ENCODE measurements around the gene IQSEC1. TPM values are rescaled to one million over a fixed set of nuclear protein-coding genes. Genes with fewer than 3 reads are reported as not detected.

Gene IQSEC1
- polyA plus RNA-seq, 1 experiment: 4.8 TPM

DNA sequence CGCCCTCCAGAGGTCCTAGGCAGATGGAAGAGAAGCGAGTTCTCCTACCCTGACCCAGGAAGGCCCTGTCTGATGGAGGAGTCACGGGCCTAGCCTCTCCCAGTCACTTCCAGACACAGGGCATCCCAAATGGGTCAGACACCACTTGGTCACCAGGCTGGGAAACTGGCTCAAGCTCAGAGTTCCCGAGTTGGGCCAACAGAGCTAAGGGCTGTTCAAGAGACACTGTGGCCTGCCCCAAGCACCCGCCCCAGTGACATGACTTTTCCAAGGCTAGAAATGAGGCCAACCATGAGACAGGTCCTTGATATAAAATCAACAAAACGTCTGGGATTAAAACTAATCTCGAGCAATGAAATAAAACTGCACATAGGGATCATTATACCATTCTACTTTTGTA, 113.8 kb downstream of the IQSEC1 start:
- POLR2A ChIA-PET: no interaction called here
- no peak for DNase-seq (ENCODE audit: low read depth)
- CTCF ChIA-PET: no interaction called here

GRCh38 chr3:12957824-12958792, 115.1 kb downstream of the IQSEC1 start:
- CTCF ChIA-PET: interaction anchor here (1.5 to 2.2 kb wide), 3 partner anchors 9 to 117 kb away, joined by 5 to 6 read pairs (median 6); partner anchors contain the start of gene RPL32
- H3K36me3 ChIP-seq (ENCODE audit: control insufficient read depth, insufficient read depth, low read length): peaks cover 3% of the 10 kb centered on the region
- TF ChIP-seq, protein P1, sequence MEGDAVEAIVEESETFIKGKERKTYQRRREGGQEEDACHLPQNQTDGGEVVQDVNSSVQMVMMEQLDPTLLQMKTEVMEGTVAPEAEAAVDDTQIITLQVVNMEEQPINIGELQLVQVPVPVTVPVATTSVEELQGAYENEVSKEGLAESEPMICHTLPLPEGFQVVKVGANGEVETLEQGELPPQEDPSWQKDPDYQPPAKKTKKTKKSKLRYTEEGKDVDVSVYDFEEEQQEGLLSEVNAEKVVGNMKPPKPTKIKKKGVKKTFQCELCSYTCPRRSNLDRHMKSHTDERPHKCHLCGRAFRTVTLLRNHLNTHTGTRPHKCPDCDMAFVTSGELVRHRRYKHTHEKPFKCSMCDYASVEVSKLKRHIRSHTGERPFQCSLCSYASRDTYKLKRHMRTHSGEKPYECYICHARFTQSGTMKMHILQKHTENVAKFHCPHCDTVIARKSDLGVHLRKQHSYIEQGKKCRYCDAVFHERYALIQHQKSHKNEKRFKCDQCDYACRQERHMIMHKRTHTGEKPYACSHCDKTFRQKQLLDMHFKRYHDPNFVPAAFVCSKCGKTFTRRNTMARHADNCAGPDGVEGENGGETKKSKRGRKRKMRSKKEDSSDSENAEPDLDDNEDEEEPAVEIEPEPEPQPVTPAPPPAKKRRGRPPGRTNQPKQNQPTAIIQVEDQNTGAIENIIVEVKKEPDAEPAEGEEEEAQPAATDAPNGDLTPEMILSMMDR (IDR thresholded peaks at IDR 0.05; ENCODE audit: insufficient read depth, low read depth, low read length): no peak
- H3K4me3 ChIP-seq (ENCODE audit: low read depth, low read length): no peak overlapping the region
- POLR2A ChIA-PET: interaction anchor here (0.6 kb wide), 1 partner anchor 494 kb away, joined by 4 read pairs; no protein-coding TSS in a partner anchor
- no peaks in the 10 kb centered on the region for H3K27me3 ChIP-seq (ENCODE audit: control insufficient read depth, insufficient read depth, low read length)
- no peak for DNase-seq (ENCODE audit: low read depth)

More for the DNA sequence above, 113.8 kb downstream of the IQSEC1 start:
- TF ChIP-seq, protein P1 (IDR thresholded peaks at IDR 0.05; ENCODE audit: insufficient read depth, low read depth, low read length): no peak
- H3K36me3 ChIP-seq (ENCODE audit: control insufficient read depth, insufficient read depth, low read length): peaks cover 3% of the 10 kb centered on the region
- no peak overlapping the region for H3K4me3 ChIP-seq (ENCODE audit: low read depth, low read length)
- H3K27me3 ChIP-seq (ENCODE audit: control insufficient read depth, insufficient read depth, low read length): no peaks in the 10 kb centered on the region

GRCh38 chr3:12957339-12957738, 115.9 kb downstream of the IQSEC1 start:
- DNase-seq (ENCODE audit: low read depth): no peak
- ChIA-PET CTCF (interaction anchor here (1.4 to 2.2 kb wide), 3 partner anchors 8 to 66 kb away, joined by 3 to 6 read pairs (median 6); no protein-coding TSS in a partner anchor), POLR2A (no interaction called here)
- TF ChIP-seq, protein P1 (IDR thresholded peaks at IDR 0.05; ENCODE audit: insufficient read depth, low read depth, low read length): no peak
- Histone ChIP-seq H3K4me3 (ENCODE audit: low read depth, low read length) (no peak overlapping the region), H3K27me3 (ENCODE audit: control insufficient read depth, insufficient read depth, low read length) (no peaks in the 10 kb centered on the region), H3K36me3 (ENCODE audit: control insufficient read depth, insufficient read depth, low read length) (peaks cover 3% of the 10 kb centered on the region)

GRCh38 chr3:12956316-12956660, 116.9 kb downstream of the IQSEC1 start:
- Histone ChIP-seq H3K36me3 (ENCODE audit: control insufficient read depth, insufficient read depth, low read length) (peaks cover 3% of the 10 kb centered on the region), H3K4me3 (ENCODE audit: low read depth, low read length) (no peak overlapping the region), H3K27me3 (ENCODE audit: control insufficient read depth, insufficient read depth, low read length) (no peaks in the 10 kb centered on the region)
- ChIA-PET POLR2A (no interaction called here), CTCF (interaction anchor here (0.8 to 1.4 kb wide), 2 partner anchors 10 to 21 kb away, joined by 3 read pairs; no protein-coding TSS in a partner anchor)
- no peak for DNase-seq (ENCODE audit: low read depth)
- TF ChIP-seq, protein P1 (IDR thresholded peaks at IDR 0.05; ENCODE audit: insufficient read depth, low read depth, low read length): no peak

DNA sequence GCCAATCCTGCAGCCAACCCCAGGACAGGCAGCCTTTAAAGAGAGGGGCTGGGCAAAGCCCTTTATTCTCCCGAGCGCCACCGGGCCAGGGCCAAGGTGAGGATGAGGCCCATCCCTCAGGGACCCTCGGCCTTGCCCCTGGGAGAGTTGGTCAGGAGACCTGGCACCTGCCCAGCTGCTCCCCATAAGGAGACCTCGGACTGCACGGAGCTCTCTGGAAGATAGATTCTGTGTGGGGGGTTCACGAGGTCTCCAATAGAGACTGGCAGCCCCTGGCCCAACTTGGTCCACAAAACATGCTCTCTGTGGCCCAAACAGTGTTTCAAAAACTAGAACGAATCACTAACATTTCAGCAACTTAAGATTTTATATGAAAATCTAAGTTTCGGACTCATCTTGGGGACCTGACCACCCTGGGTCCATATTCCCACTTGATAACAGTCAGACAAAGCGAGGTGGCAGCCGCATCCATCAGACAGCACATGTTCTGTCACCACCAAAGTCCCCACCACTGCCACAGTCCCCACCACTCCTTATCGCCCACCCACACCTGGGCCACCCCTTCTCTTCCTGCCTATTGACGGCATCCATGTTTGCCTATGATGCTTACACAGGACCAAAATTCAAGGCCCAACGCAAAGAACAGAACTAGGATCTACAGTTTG, 117.4 kb downstream of the IQSEC1 start:
- TF ChIP-seq, protein P1 (IDR thresholded peaks at IDR 0.05; ENCODE audit: insufficient read depth, low read depth, low read length): no peak
- ChIA-PET CTCF (no interaction called here), POLR2A (interaction anchor here (1.0 kb wide), 1 partner anchor 17 kb away, joined by 3 read pairs; no protein-coding TSS in a partner anchor)
- no peaks in the 10 kb centered on the region for H3K27me3 ChIP-seq (ENCODE audit: control insufficient read depth, insufficient read depth, low read length)
- H3K4me3 ChIP-seq (ENCODE audit: low read depth, low read length): no peak overlapping the region
- peaks cover 3% of the 10 kb centered on the region for H3K36me3 ChIP-seq (ENCODE audit: control insufficient read depth, insufficient read depth, low read length)
- no peak for DNase-seq (ENCODE audit: low read depth)

Measured in BJ (cell line).